Naive thymus-derived CD8-positive, alpha-beta T cell (primary cell): ENCODE measurements around the gene WNT10A. TPM values are rescaled to one million over a fixed set of nuclear protein-coding genes. Genes with fewer than 3 reads are reported as not detected.

Source experiments
- ATAC-seq, 2 donors: fragments of 150-1000 bp; cut with Tn5 transposase in 1 of 2; sonication (Bioruptor Pico), chemical (Tn5 transposase) in 1 of 2; 1 replicate in 1 of 2; 2 replicates in 1 of 2; pipeline ENCODE4 v1.10.0; 2021; ENCODE audit warnings: mild to moderate bottlenecking in 2 of 2, moderate library complexity in 2 of 2
- POLR2A ChIA-PET: fragments of 350-600 bp; sonication (Branson Sonifier 250); formaldehyde crosslinking; loops from one replicate; lab custom pipeline; 2021; ENCODE audit warnings: antibody characterized with exemption; lab: Charles Lee
- DNase-seq, 10 donors: peaks; one replicate each; pipeline versions ENCODE4 v3.0.0 to v3.0.0-alpha.2; 2020 to 2022
- H3K27ac Mint-ChIP-seq, 10 donors: one replicate each; pipeline ENCODE4 v1.8.0; 2020 to 2022; ENCODE audit warnings: mild to moderate bottlenecking in 10 of 10, mixed read lengths in 10 of 10, moderate library complexity in 4 of 10, inconsistent platforms in 1 of 10
- H3K27me3 Mint-ChIP-seq, 5 donors: one replicate each; pipeline ENCODE4 v1.8.0; 2021 to 2022; ENCODE audit warnings: mixed read lengths in 5 of 5
- H3K36me3 Mint-ChIP-seq, 3 donors: one replicate each; pipeline ENCODE4 v1.8.0; 2020 to 2022; ENCODE audit warnings: mixed read lengths in 3 of 3, mild to moderate bottlenecking in 2 of 3, inconsistent platforms in 1 of 3
- H3K4me1 Mint-ChIP-seq, 4 donors: one replicate each; pipeline ENCODE4 v1.8.0; 2021 to 2022; ENCODE audit warnings: mixed read lengths in 4 of 4
- H3K4me3 Mint-ChIP-seq, 10 donors: one replicate each; pipeline ENCODE4 v1.8.0; 2020 to 2022; ENCODE audit warnings: mild to moderate bottlenecking in 10 of 10, mixed read lengths in 10 of 10, moderate library complexity in 6 of 10, inconsistent platforms in 1 of 10
- H3K9me3 Mint-ChIP-seq, 9 donors: one replicate each; pipeline ENCODE4 v1.8.0; 2020 to 2022; ENCODE audit warnings: mixed read lengths in 9 of 9, mild to moderate bottlenecking in 3 of 9, inconsistent platforms in 1 of 9, moderate library complexity in 1 of 9
- polyA plus RNA-seq, 3 donors: library from polyadenylated mRNA; unstranded; fragments of 300-500 nt; fragmentation: Illumina TruSeq; gene quantifications; one replicate each; pipeline ENCODE4 v1.2.3, GENCODE V29; 2021
- total RNA-seq, 8 experiments: library from RNA in 2 of 8; stranded (reverse) in 2 of 8; gene quantifications; one replicate each; pipeline ENCODE4 v1.2.3 and lab custom pipeline; 2021 to 2026

WNT10A gene
- total and polyA plus RNA-seq, 5 experiments from 2014 or later: 0.53 to 1.8 (median 1.2) TPM

DNA sequence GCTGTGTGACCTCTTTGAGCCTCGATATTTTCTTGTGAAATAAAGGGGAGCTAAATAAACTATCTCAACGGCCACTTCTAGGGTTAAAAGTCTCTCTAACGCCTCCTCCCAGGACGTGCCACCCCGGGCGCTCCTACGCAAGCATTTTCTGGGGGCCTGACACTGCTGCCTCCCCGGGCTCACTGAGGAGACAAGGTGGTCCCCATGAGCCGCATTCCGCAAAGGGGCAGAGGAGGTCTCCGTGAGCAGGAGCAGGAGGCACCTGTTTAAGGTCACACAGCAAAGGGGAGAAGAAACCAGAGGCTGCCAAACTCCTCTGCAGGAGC is 913 bp upstream of the WNT10A start:
- POLR2A ChIA-PET: interaction anchor here (0.6 to 13.6 kb wide), 5 partner anchors 8 to 273 kb away, joined by 3 to 331 read pairs (median 3); no protein-coding TSS in a partner anchor
- Mint-ChIP-seq H3K9me3 (no peaks in the 10 kb centered on the region), H3K36me3 (no peaks in the 10 kb centered on the region), H3K4me3 (peak overlapping the region; percentile 82 to 96 (median 88)), H3K27ac (peak overlapping the region; percentile 83 to 97 (median 94)), H3K27me3 (peaks cover 0 to 16% (median 9%) of the 10 kb centered on the region in 5 donors), H3K4me1 (peaks cover 28 to 61% (median 52%) of the 10 kb centered on the region in 4 donors)
- ATAC-seq (no peak), DNase-seq (no peak)

DNA sequence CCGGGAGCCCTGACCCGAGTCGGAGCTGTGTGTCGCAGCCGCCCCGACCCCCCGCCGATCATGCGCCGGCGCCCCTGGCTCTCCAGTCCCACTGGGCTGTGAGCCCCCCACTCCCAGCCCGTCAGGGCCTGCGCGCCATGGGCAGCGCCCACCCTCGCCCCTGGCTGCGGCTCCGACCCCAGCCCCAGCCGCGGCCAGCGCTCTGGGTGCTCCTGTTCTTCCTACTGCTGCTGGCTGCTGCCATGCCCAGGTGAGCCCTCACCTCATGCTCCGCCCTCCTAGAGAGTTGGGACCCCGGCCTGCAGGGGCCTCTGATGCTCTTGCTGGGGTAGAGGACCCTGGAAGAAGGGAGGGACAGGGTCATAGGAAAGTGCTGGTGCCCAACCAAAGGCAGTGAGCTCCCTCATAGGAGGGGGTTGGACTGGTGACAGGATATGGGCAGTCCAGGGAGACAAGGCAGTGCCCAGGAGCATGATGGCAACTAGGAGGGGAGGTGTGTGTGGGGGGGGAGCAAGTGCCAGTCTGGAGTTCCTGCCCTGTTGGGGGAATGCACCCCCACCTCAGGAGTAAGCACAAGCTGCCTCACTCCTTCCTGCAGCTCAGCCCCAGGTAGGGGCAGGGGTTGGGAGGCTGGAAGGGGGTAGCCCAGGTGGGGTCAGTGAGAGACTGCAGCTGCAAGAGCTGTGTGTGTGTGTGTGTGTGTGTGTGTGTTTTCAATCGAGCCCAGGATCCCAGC is 375 bp downstream of the WNT10A start:
- Mint-ChIP-seq H3K27me3 (peaks cover 0 to 9% (median 3%) of the 10 kb centered on the region in 5 donors), H3K36me3 (no peaks in the 10 kb centered on the region), H3K4me3 (peak overlapping the region; percentile 72 to 94 (median 81)), H3K9me3 (no peaks in the 10 kb centered on the region), H3K27ac (peak overlapping the region; percentile 28 to 90 (median 80)), H3K4me1 (peaks cover 34 to 69% (median 60%) of the 10 kb centered on the region in 4 donors)
- POLR2A ChIA-PET: interaction anchor here (1.0 to 13.6 kb wide), 2 partner anchors 10 to 14 kb away, joined by 3 to 331 read pairs; no protein-coding TSS in a partner anchor
- DNase-seq (peak in 1 of 10 donors; percentile 50), ATAC-seq (no peak)

DNA sequence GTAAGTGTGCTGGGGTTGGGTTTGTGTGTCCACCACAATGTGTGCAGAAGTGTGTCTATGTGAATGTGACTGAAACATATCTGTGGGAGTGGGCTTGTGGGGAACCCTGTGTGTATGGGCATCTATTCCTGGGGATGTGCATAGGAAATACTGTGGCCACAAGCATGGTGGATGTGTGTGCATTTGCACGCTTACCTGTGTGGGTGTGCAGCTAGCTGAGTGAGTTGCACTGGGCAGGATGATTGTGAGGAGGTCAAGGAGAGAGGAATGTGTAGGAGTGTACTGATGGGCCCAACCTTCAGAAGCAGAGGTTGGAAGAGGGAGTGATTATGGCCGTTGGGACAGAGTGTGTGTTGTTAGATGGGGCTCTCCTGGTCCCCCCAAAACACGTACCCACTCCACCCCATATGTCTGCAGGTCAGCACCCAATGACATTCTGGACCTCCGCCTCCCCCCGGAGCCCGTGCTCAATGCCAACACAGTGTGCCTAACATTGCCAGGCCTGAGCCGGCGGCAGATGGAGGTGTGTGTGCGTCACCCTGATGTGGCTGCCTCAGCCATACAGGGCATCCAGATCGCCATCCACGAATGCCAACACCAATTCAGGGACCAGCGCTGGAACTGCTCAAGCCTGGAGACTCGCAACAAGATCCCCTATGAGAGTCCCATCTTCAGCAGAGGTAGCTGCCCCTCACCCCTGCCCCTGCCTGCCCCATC is 1.2 kb downstream of the WNT10A start:
- DNase-seq (peak in 1 of 10 donors; percentile 53), ATAC-seq (no peak)
- Mint-ChIP-seq H3K36me3 (no peaks in the 10 kb centered on the region), H3K27me3 (peaks cover 0 to 4% (median 0%) of the 10 kb centered on the region in 5 donors), H3K27ac (peak overlapping the region in 7 of 10 donors; percentile 28 to 93 (median 76)), H3K9me3 (no peaks in the 10 kb centered on the region), H3K4me3 (peak overlapping the region in 9 of 10 donors; percentile 22 to 94 (median 83)), H3K4me1 (peaks cover 30 to 66% (median 58%) of the 10 kb centered on the region in 4 donors)
- POLR2A ChIA-PET: interaction anchor here (0.5 to 13.6 kb wide), 4 partner anchors 11 to 429 kb away, joined by 3 to 331 read pairs (median 4); no protein-coding TSS in a partner anchor

DNA sequence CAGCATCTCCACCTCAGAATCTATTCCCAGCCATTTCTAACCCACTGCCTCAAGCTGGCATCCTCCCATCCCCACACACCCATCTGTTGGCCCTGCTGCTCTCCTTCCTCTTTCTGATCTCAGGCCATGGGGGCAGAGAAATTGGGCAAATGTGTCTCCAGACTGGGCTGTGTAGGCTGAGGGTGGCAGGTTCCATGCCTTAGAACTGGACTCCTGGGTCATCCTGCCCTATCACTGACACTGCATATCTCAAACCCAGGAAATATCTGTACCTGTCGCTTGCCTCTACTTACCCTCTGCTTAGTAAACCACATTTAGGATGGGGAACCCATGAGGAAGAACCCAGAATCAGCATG is 1.8 kb downstream of the WNT10A start:
- peak overlapping the region in 7 of 10 donors; percentile 16 to 93 (median 46) for H3K27ac Mint-ChIP-seq

DNA sequence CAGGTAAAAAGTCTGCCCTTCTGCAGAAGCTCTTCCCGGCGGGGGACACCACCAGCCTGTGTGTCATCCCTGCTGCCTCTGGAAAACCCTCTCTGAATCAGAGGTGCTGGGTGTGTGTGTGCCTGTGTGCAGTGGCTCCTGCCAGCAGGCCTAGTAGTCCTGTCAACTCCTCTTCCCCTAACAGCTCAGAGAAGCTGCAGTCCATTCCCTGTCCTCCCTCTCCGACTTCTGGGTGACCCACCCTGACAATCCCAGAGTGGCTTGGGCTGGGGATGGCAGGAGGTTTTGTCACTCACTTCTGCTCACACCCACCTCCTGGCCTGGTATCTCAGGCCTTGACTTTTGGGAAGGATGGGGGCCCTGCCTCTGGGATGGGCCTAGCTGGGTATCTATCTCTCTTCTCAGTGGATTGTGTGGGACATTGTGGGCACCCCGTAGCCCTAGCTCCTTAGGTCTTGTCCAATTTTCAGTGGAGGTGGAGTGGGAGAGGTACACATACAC is 2.3 kb downstream of the WNT10A start:
- peak overlapping the region; percentile 22 to 80 (median 56) for H3K4me3 Mint-ChIP-seq
- H3K9me3 Mint-ChIP-seq: no peaks in the 10 kb centered on the region
- no peak for ATAC-seq
- peak overlapping the region in 7 of 10 donors; percentile 7 to 79 (median 70) for H3K27ac Mint-ChIP-seq
- peaks cover 0 to 4% (median 0%) of the 10 kb centered on the region in 5 donors for H3K27me3 Mint-ChIP-seq
- H3K36me3 Mint-ChIP-seq: no peaks in the 10 kb centered on the region
- DNase-seq: no peak
- POLR2A ChIA-PET: interaction anchor here (0.6 to 13.6 kb wide), 3 partner anchors 12 to 430 kb away, joined by 3 to 331 read pairs (median 6); no protein-coding TSS in a partner anchor
- peaks cover 31 to 66% (median 57%) of the 10 kb centered on the region in 4 donors for H3K4me1 Mint-ChIP-seq

More for the DNA sequence above, 1.8 kb downstream of the WNT10A start:
- POLR2A ChIA-PET: interaction anchor here (0.6 to 13.6 kb wide), 2 partner anchors 13 to 429 kb away, joined by 3 to 331 read pairs; no protein-coding TSS in a partner anchor
- no peak for ATAC-seq
- H3K9me3 Mint-ChIP-seq: no peaks in the 10 kb centered on the region
- peak overlapping the region in 9 of 10 donors; percentile 2 to 80 (median 56) for H3K4me3 Mint-ChIP-seq
- H3K36me3 Mint-ChIP-seq: no peaks in the 10 kb centered on the region
- peaks cover 30 to 66% (median 57%) of the 10 kb centered on the region in 4 donors for H3K4me1 Mint-ChIP-seq
- no peak for DNase-seq
- H3K27me3 Mint-ChIP-seq: peaks cover 0 to 4% (median 0%) of the 10 kb centered on the region in 5 donors

DNA sequence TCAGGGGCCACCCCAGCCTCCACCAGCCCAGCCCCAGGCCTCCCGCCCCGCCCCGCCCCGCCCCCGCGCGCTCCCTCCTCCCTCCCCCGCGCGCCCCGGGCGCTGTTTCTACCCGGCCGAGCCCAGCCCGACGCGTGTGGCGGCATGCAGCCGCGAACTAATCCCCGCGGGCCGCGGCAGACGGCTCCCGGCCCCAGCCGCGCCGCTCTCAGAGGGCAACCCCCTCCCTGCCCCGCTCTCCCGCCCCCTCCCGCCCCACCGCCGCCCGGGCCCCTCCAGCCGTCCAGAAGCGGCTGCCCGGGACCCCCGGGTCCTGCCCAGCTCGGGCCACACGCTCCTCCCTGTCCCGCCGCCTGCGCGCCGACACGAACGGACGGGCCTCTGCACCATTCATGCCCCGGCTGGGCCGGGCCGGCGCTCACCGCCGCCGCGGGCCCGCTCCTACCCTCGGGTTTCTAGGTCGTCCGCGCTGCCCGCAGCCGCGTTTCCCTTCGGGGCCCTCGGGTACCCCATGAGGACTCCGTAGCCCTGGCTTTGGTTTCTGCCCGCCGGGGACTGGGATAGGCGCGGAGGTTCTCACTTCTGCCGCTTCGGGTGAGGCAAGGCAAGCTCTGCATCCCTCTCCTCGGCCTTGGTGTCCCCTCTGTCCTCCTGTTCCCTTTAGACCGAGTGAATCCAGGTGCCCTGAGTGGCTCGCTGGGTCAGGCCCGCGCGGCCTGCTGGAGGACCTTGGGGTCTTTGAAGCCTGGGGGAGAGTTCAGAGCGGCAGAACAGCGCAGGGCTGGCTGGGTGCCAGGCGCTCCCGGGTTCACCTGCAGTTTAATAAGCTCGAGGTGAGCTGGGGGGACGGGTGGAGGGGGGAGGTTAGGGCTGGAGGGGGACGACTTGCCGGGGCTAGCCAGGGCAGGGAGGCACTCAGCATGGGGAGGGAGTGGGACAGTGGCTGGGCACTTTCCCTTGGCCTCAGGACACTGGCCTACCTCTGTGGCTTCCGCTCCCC is 3.1 kb downstream of the WNT10A start:
- Mint-ChIP-seq H3K4me3 (peak overlapping the region; percentile 54 to 83 (median 70)), H3K27ac (peak overlapping the region in 4 of 10 donors; percentile 67 to 89 (median 75)), H3K36me3 (no peaks in the 10 kb centered on the region), H3K4me1 (peaks cover 31 to 66% (median 54%) of the 10 kb centered on the region in 4 donors), H3K27me3 (peaks cover 0 to 4% (median 0%) of the 10 kb centered on the region in 5 donors), H3K9me3 (no peaks in the 10 kb centered on the region)
- POLR2A ChIA-PET: interaction anchor here (0.6 to 13.6 kb wide), 2 partner anchors 12 to 289 kb away, joined by 6 to 331 read pairs; no protein-coding TSS in a partner anchor
- ATAC-seq (peak; percentile 11 to 23), DNase-seq (peak in 3 of 10 donors; percentile 37 to 63 (median 44))

DNA sequence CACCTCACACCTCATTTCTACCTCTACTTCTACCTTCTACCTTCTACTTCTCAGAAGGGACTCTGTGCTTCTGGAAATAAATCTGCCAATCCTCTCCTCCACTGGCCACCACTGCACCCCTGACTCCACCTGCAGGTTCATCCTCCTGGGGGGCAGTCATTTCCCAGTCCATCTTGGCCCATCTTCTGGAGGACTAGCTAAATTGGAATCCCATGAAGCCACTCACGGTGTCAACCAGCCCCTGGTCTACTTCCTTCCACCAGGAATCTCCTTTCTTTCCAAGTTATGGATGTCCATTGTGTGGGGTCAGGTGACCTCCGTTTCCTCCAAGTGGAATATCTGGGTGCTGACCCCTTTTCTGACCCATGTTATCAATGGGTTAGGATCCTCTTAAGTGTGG is 3.9 kb downstream of the WNT10A start:
- peaks cover 29 to 61% (median 49%) of the 10 kb centered on the region in 4 donors for H3K4me1 Mint-ChIP-seq
- no peaks in the 10 kb centered on the region for H3K36me3 Mint-ChIP-seq
- peak overlapping the region in 5 of 10 donors; percentile 50 to 89 (median 67) for H3K27ac Mint-ChIP-seq

DNA sequence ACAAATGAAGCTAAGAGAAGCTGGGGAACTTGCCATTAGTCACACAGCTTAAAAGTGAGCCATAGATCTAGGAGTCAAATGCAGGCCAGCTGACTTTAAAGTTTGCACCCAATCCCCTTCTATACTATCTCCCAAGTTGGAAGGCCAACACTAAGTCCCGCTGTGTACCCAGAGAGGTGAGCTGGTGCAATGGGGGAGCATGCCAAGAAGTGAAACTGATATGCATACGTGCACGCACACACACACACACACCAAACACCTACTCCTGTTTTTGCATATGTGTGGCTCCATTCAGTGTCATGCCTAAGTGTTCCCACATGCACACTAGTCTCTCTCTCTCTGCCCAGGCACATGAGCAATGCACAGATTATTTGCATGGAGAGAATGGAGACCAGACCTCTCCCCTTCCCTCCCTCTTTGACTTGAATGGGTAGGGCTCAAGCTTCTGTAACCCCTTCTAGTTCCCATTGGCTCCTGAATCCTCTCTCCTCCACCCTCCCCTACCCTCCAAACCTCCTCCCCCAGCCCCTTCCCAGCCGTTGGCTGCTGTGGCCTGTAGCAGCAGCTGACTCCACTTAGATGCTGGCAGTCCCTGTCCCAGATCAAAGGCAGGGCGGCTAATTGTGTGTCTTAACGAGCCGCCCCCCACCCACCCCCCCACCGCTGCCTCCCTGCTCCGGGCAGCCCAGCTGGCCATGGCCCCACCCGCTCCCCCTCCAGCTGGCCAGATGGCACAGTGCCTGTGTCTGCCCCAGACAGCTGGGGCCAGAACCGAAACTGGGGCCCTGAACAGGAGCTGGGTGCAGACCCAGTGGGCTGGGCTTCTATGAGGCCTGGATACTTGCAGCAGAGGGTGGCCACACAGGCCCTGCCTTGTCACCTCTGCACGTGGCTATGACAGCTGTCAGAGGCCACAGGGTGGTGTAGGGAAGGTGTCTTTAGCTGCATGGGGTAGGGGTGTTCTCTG is 5.6 kb downstream of the WNT10A start:
- DNase-seq (peak in 1 of 10 donors; percentile 45), ATAC-seq (no peak)
- POLR2A ChIA-PET: interaction anchor here (1.4 to 2.9 kb wide), 2 partner anchors 10 to 11 kb away, joined by 4 to 14 read pairs; no protein-coding TSS in a partner anchor
- Mint-ChIP-seq H3K9me3 (no peaks in the 10 kb centered on the region), H3K4me3 (no peak overlapping the region), H3K27me3 (peaks cover 0 to 4% (median 0%) of the 10 kb centered on the region in 5 donors), H3K27ac (peak overlapping the region in 4 of 10 donors; percentile 51 to 79 (median 66)), H3K36me3 (no peaks in the 10 kb centered on the region), H3K4me1 (peaks cover 21 to 46% (median 37%) of the 10 kb centered on the region in 4 donors)

More for the DNA sequence above, 3.9 kb downstream of the WNT10A start:
- peaks cover 0 to 4% (median 0%) of the 10 kb centered on the region in 5 donors for H3K27me3 Mint-ChIP-seq
- peak overlapping the region; percentile 16 to 83 (median 66) for H3K4me3 Mint-ChIP-seq
- DNase-seq: peak in 1 of 10 donors; percentile 45
- H3K9me3 Mint-ChIP-seq: no peaks in the 10 kb centered on the region
- ATAC-seq: no peak
- POLR2A ChIA-PET: interaction anchor here (0.5 to 13.6 kb wide), 3 partner anchors 11 to 481 kb away, joined by 3 to 331 read pairs (median 5); no protein-coding TSS in a partner anchor

DNA sequence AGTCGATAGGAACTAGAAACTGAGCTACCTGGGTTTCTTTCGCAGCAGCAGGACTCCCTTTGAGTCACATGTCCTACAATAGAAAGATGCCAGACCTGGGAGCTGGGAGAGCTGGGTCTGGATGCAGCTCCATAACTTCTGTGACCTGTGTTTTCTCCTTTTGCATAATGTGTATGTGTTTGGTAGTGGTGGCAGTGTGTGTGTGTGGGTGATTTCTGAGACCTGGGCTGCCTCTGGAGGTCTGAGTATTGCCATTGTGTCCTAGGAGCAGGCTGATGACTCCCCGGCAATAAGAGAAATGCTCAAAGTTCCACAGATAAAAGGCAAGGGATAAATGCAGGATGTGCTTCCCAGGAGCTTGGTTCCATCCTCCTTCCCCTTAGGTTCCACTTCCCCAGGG is 6.4 kb downstream of the WNT10A start:
- Mint-ChIP-seq H3K9me3 (no peaks in the 10 kb centered on the region), H3K27ac (peak overlapping the region in 3 of 10 donors; percentile 6 to 44 (median 31)), H3K27me3 (peaks cover 0 to 2% (median 0%) of the 10 kb centered on the region in 5 donors), H3K4me1 (peaks cover 17 to 44% (median 38%) of the 10 kb centered on the region in 4 donors), H3K36me3 (no peaks in the 10 kb centered on the region), H3K4me3 (no peak overlapping the region)
- POLR2A ChIA-PET: interaction anchor here (2.9 kb wide), 1 partner anchor 10 kb away, joined by 14 read pairs; no protein-coding TSS in a partner anchor
- no peak for ATAC-seq
- DNase-seq: no peak

DNA sequence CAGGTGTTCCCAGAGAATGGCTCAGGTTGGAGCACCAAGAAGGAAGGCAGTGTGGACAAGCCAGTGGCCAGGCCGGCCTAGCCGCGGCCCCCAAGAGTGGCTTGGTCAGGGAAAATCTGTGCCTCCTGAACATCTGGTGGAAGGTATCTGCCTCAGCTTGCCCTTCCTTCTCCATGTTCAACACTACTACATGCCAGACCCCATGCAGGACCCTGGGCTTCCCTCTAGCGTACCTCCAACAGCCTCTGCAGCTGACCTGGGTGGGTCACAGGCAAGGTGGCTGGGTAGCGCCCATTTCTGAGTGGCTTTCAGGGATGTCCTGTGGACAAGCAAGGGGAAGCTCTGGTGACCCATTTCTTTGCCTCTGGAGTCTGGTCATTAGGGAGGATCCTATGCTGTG is 7.7 kb downstream of the WNT10A start:
- peak overlapping the region in 3 of 10 donors; percentile 26 to 42 (median 33) for H3K27ac Mint-ChIP-seq
- H3K27me3 Mint-ChIP-seq: no peaks in the 10 kb centered on the region
- peak in 1 of 10 donors; percentile 58 for DNase-seq
- no peak overlapping the region for H3K4me3 Mint-ChIP-seq
- no peak for ATAC-seq
- POLR2A ChIA-PET: interaction anchor here (1.2 to 2.9 kb wide), 2 partner anchors 9 kb away, joined by 3 to 14 read pairs; no protein-coding TSS in a partner anchor
- no peaks in the 10 kb centered on the region for H3K9me3 Mint-ChIP-seq
- H3K4me1 Mint-ChIP-seq: peaks cover 11 to 42% (median 33%) of the 10 kb centered on the region in 4 donors
- H3K36me3 Mint-ChIP-seq: no peaks in the 10 kb centered on the region
